ENCODE results near the gene ART4.

Gene ART4

GRCh38 chr12:14852880-14853279, 9.6 kb upstream of the ART4 start:
- in situ Hi-C loops (cut with MboI; ENCODE audit: low sequenced_read_pairs): no loop called here

- in situ Hi-C loops (cut with MboI; ENCODE audit: low sequenced_read_pairs): no loop called here
These were observed 7.8 kb upstream of the ART4 start for GRCh38 chr12:14850929-14851663.

- in situ Hi-C loops (cut with MboI; ENCODE audit: low sequenced_read_pairs): loop anchor here (5.0 to 25.0 kb wide), 2 partner anchors 138 to 413 kb away; no protein-coding TSS in a partner anchor
These were observed 6.3 kb upstream of the ART4 start for GRCh38 chr12:14849661-14850060.

- in situ Hi-C loops (cut with MboI; ENCODE audit: low sequenced_read_pairs): loop anchor here (5.0 to 25.0 kb wide), 2 partner anchors 140 to 415 kb away; no protein-coding TSS in a partner anchor
These were observed 3.7 kb upstream of the ART4 start for GRCh38 chr12:14846876-14847580.

GRCh38 chr12:14846042-14846587, 2.8 kb upstream of the ART4 start:
- in situ Hi-C loops (cut with MboI; ENCODE audit: low sequenced_read_pairs): loop anchor here (5.0 to 25.0 kb wide), 2 partner anchors 141 to 416 kb away; no protein-coding TSS in a partner anchor

GRCh38 chr12:14845350-14845750, 2.0 kb upstream of the ART4 start:
- in situ Hi-C loops (cut with MboI; ENCODE audit: low sequenced_read_pairs): loop anchor here (5.0 to 25.0 kb wide), 2 partner anchors 142 to 417 kb away; no protein-coding TSS in a partner anchor

- in situ Hi-C loops (cut with MboI; ENCODE audit: low sequenced_read_pairs): loop anchor here (25.0 kb wide), 1 partner anchor 418 kb away; no protein-coding TSS in a partner anchor
These were observed 1.1 kb upstream of the ART4 start for GRCh38 chr12:14844401-14844800.

GRCh38 chr12:14842315-14842714, 1.0 kb downstream of the ART4 start:
- in situ Hi-C loops (cut with MboI; ENCODE audit: low sequenced_read_pairs): loop anchor here (25.0 kb wide), 1 partner anchor 420 kb away; no protein-coding TSS in a partner anchor

GRCh38 chr12:14841761-14842160, 1.6 kb downstream of the ART4 start:
- in situ Hi-C loops (cut with MboI; ENCODE audit: low sequenced_read_pairs): loop anchor here (25.0 kb wide), 1 partner anchor 421 kb away; no protein-coding TSS in a partner anchor

- in situ Hi-C loops (cut with MboI; ENCODE audit: low sequenced_read_pairs): loop anchor here (25.0 kb wide), 1 partner anchor 422 kb away; no protein-coding TSS in a partner anchor
These were observed 2.7 kb downstream of the ART4 start for GRCh38 chr12:14840616-14841015.

GRCh38 chr12:14839262-14839661, 4.1 kb downstream of the ART4 start:
- in situ Hi-C loops (cut with MboI; ENCODE audit: low sequenced_read_pairs): loop anchor here (25.0 kb wide), 1 partner anchor 423 kb away; no protein-coding TSS in a partner anchor

GRCh38 chr12:14836336-14837210, 6.8 kb downstream of the ART4 start:
- in situ Hi-C loops (cut with MboI; ENCODE audit: low sequenced_read_pairs): loop anchor here (25.0 kb wide), 1 partner anchor 426 kb away; no protein-coding TSS in a partner anchor

GRCh38 chr12:14834509-14834908, 8.8 kb downstream of the ART4 start:
- in situ Hi-C loops (cut with MboI; ENCODE audit: low sequenced_read_pairs): loop anchor here (25.0 kb wide), 1 partner anchor 428 kb away; no protein-coding TSS in a partner anchor

GRCh38 chr12:14833952-14834351, 9.4 kb downstream of the ART4 start:
- in situ Hi-C loops (cut with MboI; ENCODE audit: low sequenced_read_pairs): loop anchor here (25.0 kb wide), 1 partner anchor 428 kb away; no protein-coding TSS in a partner anchor

GRCh38 chr12:14833336-14833735, 10.0 kb downstream of the ART4 start:
- in situ Hi-C loops (cut with MboI; ENCODE audit: low sequenced_read_pairs): loop anchor here (25.0 kb wide), 1 partner anchor 429 kb away; no protein-coding TSS in a partner anchor

GRCh38 chr12:14828892-14829291, 14.4 kb downstream of the ART4 start:
- in situ Hi-C loops (cut with MboI; ENCODE audit: low sequenced_read_pairs): loop anchor here (25.0 kb wide), 1 partner anchor 433 kb away; no protein-coding TSS in a partner anchor

- in situ Hi-C loops (cut with MboI; ENCODE audit: low sequenced_read_pairs): loop anchor here (25.0 kb wide), 1 partner anchor 435 kb away; no protein-coding TSS in a partner anchor
These were observed 16.3 kb downstream of the ART4 start for GRCh38 chr12:14827043-14827442.

- in situ Hi-C loops (cut with MboI; ENCODE audit: low sequenced_read_pairs): loop anchor here (25.0 kb wide), 1 partner anchor 436 kb away; no protein-coding TSS in a partner anchor
These were observed 16.8 kb downstream of the ART4 start for GRCh38 chr12:14826491-14826890.

GRCh38 chr12:14825256-14825655, 18.1 kb downstream of the ART4 start:
- in situ Hi-C loops (cut with MboI; ENCODE audit: low sequenced_read_pairs): loop anchor here (25.0 kb wide), 1 partner anchor 437 kb away; no protein-coding TSS in a partner anchor

All from HL-60/S4 (cell line).